ENCODE data around the gene P4HA3.

The P4HA3 gene

DNA sequence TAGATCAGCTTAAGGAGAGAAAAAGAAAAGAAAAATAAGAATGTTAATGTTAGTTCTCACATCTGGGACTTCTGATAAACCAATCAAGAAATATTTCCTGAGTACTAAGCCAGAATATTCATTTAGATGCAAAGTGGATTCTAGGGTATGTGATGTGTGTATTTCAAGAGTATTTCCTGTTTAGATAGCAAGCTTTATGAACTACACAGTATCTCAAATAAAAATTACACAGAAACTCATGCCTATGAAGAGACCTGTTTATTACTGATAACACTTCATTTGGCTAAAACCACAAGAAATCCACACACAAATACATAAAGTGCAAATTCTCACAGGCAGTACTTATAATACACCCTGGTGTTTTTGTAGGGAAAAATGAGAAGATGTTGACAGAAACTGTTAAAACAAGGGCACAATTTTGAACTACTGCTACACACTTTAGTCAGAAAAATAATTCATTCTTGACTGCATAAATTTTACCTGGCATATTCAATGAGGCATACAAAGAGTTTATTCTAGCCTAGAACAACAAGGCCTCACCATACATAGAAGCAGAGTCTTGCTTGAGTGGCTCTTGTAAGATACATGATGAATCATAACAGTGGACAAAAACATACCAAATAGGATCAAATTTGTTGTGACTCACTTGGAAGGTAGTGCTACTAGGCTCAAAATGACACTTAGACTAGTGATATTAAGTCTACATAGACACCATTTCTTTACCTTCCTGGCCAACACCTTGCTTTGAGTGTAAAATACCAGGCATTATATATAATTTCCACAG lies 18.8 kb upstream of the P4HA3 start:
- H3K4me1 ChIP-seq (ENCODE audit: control insufficient read depth, insufficient read depth, low read length), result peaks cover 34% of the 10 kb centered on the region
- no peak overlapping the region for H3K4me3 ChIP-seq (ENCODE audit: low read length)
- no peaks in the 10 kb centered on the region for H3K27me3 ChIP-seq (ENCODE audit: control insufficient read depth, insufficient read depth, low read length)
- peak overlapping the region; percentile 13 for H3K4me2 ChIP-seq (ENCODE audit: low read length)
- H3K9me3 ChIP-seq (replicated peaks; ENCODE audit: low read length), result no peaks in the 10 kb centered on the region
- peak overlapping the region; percentile 5 for H3K9ac ChIP-seq (ENCODE audit: low read depth, low read length)
- H3K36me3 ChIP-seq (ENCODE audit: insufficient read depth, low read length), result peaks cover 10% of the 10 kb centered on the region

DNA sequence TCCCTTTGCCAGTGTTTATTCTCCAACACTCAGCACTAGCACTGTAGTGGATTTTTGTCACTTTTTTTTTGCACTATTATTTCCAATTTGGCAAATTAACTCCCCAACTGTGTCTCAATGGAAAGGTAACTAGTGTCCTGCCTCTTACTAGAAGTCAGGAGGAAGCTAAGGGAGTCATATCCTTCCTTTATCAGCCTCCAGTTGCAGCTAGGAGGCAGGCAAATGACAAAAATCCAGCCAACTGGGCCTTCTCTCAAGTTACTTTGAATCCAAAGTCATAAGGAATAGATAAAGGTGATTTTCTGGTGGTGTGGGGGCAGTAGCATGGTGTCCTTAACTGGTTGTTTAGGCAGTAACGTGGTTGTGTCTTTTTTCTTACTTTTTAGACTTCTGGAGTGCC lies 15.6 kb upstream of the P4HA3 start:
- no peak overlapping the region for H3K4me3 ChIP-seq (ENCODE audit: low read length)
- H3K9me3 ChIP-seq (replicated peaks; ENCODE audit: low read length), result no peaks in the 10 kb centered on the region
- no peak overlapping the region for H3K4me2 ChIP-seq (ENCODE audit: low read length)
- H3K27me3 ChIP-seq (ENCODE audit: control insufficient read depth, insufficient read depth, low read length), result no peaks in the 10 kb centered on the region
- no peak overlapping the region for H3K9ac ChIP-seq (ENCODE audit: low read depth, low read length)
- peaks cover 46% of the 10 kb centered on the region for H3K4me1 ChIP-seq (ENCODE audit: control insufficient read depth, insufficient read depth, low read length)
- H3K36me3 ChIP-seq (ENCODE audit: insufficient read depth, low read length), result peaks cover 5% of the 10 kb centered on the region

DNA sequence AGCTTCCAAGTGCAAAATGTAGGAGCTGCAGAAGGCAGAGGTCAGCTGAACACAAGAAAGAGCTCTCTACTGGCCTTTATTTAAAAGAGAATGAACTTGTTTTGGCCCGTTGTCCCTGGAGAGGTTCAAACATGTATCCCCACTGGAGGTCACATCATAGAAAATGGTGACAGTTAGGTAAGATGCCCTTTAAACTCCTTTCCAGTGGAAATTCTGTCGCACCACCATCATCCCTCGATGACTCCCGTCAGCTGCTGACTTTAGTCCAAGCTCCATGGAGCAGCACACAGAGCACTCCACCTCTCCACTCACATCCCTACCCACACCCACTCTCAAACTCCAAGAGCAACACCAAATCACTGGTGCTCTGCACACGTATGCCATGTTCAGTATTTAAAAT lies 15.2 kb upstream of the P4HA3 start:
- H3K9me3 ChIP-seq (replicated peaks; ENCODE audit: low read length), result no peaks in the 10 kb centered on the region
- no peak overlapping the region for H3K9ac ChIP-seq (ENCODE audit: low read depth, low read length)
- H3K36me3 ChIP-seq (ENCODE audit: insufficient read depth, low read length), result peaks cover 1% of the 10 kb centered on the region
- no peak overlapping the region for H3K4me3 ChIP-seq (ENCODE audit: low read length)
- no peak overlapping the region for H3K4me2 ChIP-seq (ENCODE audit: low read length)
- H3K27me3 ChIP-seq (ENCODE audit: control insufficient read depth, insufficient read depth, low read length), result no peaks in the 10 kb centered on the region
- peaks cover 50% of the 10 kb centered on the region for H3K4me1 ChIP-seq (ENCODE audit: control insufficient read depth, insufficient read depth, low read length)

DNA sequence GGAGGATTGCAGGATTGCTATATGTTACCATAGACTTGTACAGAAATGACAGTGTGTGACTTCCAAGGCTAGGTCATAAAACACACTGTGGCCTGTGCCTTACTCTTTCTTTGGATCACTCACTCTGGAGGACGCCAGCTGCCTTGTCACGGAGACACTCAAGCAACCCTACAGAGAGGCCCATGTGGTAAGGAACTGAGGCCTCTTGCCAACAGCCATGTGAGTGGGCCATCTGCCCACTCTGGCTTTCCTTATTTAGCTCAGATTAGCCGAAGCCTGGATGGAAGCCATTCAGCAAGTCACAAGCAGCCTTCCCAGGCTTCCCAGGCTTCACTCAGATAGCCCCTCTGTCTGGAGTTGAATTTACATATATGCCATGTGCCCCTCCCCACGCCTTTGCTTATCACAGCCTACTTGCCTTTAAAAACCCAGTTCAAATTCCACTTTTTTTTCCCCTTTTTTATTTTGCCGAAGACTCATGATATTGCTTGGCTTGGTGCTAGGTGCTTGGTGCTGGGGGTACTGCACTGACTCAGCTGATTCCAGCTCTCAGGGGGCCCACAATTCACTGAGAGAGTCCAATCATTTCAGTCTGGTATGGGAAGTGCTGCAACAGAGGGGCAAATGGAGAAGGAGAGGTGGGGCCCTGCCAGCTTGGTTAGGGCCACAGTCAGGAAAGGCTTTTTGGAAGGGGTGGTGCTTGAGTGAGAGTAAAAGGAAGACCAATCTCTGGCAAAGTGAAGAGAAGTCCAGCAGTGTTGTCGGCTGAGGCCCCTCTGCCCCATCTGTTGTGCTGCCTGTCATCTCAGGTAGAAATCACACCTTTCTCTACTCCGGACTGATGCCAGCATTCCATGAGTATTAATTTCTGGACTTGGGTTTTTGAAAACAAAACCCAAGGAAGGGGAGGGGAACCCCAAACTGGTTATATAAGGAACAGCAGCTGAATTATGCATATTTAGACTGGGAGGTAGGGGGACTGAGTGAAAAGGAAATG lies 14.5 kb upstream of the P4HA3 start:
- Histone ChIP-seq H3K9me3 (replicated peaks; ENCODE audit: low read length) (no peaks in the 10 kb centered on the region), H3K27me3 (ENCODE audit: control insufficient read depth, insufficient read depth, low read length) (no peaks in the 10 kb centered on the region), H3K4me1 (ENCODE audit: control insufficient read depth, insufficient read depth, low read length) (peaks cover 52% of the 10 kb centered on the region), H3K9ac (ENCODE audit: low read depth, low read length) (peak overlapping the region; percentile 28), H3K4me2 (ENCODE audit: low read length) (no peak overlapping the region), H3K4me3 (ENCODE audit: low read length) (no peak overlapping the region), H3K36me3 (ENCODE audit: insufficient read depth, low read length) (no peaks in the 10 kb centered on the region)

DNA sequence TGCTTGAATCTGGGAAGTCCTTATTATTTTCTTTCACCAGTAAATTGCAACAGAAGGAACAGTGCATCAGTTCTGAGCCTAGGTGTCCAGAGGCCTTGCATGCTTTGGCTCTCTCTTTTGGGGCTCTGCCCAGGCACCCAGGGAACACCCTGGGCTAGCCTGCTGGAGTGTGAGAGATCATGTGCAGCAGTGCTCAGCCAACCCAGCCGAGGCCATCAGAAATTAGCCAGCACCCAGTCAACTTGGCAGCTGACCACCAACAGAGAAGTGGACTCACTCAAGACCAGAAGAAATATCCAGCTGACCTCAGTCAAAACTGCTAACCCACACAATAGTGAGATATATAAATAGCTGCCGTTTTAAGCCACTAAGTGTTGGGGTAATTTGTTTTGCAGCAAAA lies 11.2 kb upstream of the P4HA3 start:
- Histone ChIP-seq H3K4me2 (ENCODE audit: low read length) (no peak overlapping the region), H3K27me3 (ENCODE audit: control insufficient read depth, insufficient read depth, low read length) (no peaks in the 10 kb centered on the region), H3K9ac (ENCODE audit: low read depth, low read length) (no peak overlapping the region), H3K4me3 (ENCODE audit: low read length) (no peak overlapping the region), H3K4me1 (ENCODE audit: control insufficient read depth, insufficient read depth, low read length) (peaks cover 61% of the 10 kb centered on the region), H3K9me3 (replicated peaks; ENCODE audit: low read length) (no peaks in the 10 kb centered on the region), H3K36me3 (ENCODE audit: insufficient read depth, low read length) (no peaks in the 10 kb centered on the region)

DNA sequence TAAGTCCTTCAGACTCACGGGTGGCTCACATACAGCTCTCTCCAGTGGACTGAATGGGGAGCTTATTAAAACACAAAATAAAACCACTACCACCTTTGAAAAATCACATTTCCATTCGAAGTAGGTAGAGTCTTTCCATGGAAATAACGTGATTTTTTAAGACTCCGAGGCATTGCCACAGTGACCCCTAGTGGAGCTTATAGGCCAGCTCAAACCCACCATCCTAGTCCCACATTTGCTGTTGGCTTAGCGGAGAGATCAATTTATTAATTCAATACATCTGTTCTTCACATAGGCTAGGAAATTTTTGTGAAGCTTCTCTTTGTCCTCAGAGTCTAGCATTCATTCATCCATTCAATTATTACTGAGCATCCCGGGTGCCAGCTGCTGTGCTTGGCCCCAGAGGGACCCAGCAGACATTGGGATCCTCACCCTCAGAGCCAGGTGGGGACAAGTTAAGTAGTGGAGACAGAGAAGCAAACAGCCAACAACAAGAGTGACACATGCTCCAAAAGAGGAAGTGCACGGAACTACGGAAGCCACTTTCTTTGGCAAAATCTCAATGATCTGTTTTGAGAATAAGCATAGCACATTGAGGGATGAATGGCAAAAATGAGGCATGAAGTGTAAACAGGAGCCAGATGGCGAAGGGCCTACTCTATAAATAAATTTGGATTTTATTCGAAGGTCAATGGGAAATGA lies 10.2 kb upstream of the P4HA3 start:
- H3K9me3 ChIP-seq (replicated peaks; ENCODE audit: low read length), result peaks cover 3% of the 10 kb centered on the region
- H3K4me3 ChIP-seq (ENCODE audit: low read length), result no peak overlapping the region
- H3K27me3 ChIP-seq (ENCODE audit: control insufficient read depth, insufficient read depth, low read length), result no peaks in the 10 kb centered on the region
- H3K9ac ChIP-seq (ENCODE audit: low read depth, low read length), result peak overlapping the region; percentile 47
- H3K36me3 ChIP-seq (ENCODE audit: insufficient read depth, low read length), result no peaks in the 10 kb centered on the region
- no peak overlapping the region for H3K4me2 ChIP-seq (ENCODE audit: low read length)
- peaks cover 62% of the 10 kb centered on the region for H3K4me1 ChIP-seq (ENCODE audit: control insufficient read depth, insufficient read depth, low read length)

DNA sequence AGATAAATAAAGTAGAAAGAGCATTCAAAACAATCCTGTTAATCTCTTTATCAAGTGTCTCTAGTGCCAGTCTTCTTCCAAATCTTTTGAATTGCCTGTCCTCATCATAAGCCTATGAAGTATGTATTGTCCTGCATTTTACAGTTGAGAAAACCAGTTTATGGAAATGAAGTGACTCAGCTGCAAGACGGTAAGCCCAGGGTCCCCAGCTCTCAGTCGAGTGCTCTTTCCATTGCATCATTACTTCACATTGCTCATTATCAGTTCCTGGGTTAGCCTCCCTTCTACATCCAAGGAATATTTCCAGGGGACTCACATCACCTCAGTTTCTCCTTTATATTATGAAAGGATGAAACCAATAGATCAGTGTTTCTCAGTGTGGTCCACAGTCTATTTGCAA lies 9.1 kb upstream of the P4HA3 start:
- H3K27me3 ChIP-seq (ENCODE audit: control insufficient read depth, insufficient read depth, low read length), result no peaks in the 10 kb centered on the region
- H3K4me1 ChIP-seq (ENCODE audit: control insufficient read depth, insufficient read depth, low read length), result peaks cover 51% of the 10 kb centered on the region
- H3K9me3 ChIP-seq (replicated peaks; ENCODE audit: low read length), result peaks cover 9% of the 10 kb centered on the region
- H3K4me3 ChIP-seq (ENCODE audit: low read length), result no peak overlapping the region
- no peak overlapping the region for H3K4me2 ChIP-seq (ENCODE audit: low read length)
- no peaks in the 10 kb centered on the region for H3K36me3 ChIP-seq (ENCODE audit: insufficient read depth, low read length)
- H3K9ac ChIP-seq (ENCODE audit: low read depth, low read length), result no peak overlapping the region

DNA sequence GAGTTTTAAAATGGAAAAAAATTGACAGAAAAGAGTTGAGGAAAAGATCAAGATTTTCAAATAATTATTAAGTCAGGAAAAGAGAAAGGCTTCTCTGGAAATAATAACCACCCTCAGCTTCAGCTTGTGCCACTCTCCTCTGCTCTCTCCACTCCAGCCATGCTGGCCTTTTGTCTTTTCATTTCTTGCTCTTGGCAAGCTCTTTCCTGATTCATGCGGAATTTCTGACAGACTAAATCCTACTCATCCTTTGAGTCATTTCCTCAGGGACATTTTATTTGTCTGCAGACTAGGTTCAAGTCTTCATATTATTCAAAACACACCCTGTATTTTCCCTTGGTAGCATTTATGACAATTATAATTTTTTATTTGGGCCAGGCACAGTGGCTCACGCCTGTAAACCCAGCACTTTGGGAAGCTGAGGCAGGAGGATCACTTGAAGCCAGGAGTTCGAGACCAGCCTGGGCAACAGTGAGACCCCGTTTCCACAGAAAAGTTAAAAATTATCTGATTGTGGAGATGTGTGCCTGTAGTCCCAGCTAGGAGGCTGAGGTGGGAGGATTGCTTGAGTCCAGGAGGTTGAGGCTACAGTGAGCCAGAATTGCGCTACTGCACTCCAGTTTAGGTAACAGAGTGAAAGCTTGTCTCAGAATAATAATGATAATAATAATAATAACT lies 7.8 kb upstream of the P4HA3 start:
- Histone ChIP-seq H3K4me1 (ENCODE audit: control insufficient read depth, insufficient read depth, low read length) (peaks cover 47% of the 10 kb centered on the region), H3K36me3 (ENCODE audit: insufficient read depth, low read length) (no peaks in the 10 kb centered on the region), H3K9ac (ENCODE audit: low read depth, low read length) (peak overlapping the region; percentile 83), H3K9me3 (replicated peaks; ENCODE audit: low read length) (peaks cover 9% of the 10 kb centered on the region), H3K4me2 (ENCODE audit: low read length) (peak overlapping the region; percentile 56), H3K4me3 (ENCODE audit: low read length) (no peak overlapping the region), H3K27me3 (ENCODE audit: control insufficient read depth, insufficient read depth, low read length) (no peaks in the 10 kb centered on the region)

DNA sequence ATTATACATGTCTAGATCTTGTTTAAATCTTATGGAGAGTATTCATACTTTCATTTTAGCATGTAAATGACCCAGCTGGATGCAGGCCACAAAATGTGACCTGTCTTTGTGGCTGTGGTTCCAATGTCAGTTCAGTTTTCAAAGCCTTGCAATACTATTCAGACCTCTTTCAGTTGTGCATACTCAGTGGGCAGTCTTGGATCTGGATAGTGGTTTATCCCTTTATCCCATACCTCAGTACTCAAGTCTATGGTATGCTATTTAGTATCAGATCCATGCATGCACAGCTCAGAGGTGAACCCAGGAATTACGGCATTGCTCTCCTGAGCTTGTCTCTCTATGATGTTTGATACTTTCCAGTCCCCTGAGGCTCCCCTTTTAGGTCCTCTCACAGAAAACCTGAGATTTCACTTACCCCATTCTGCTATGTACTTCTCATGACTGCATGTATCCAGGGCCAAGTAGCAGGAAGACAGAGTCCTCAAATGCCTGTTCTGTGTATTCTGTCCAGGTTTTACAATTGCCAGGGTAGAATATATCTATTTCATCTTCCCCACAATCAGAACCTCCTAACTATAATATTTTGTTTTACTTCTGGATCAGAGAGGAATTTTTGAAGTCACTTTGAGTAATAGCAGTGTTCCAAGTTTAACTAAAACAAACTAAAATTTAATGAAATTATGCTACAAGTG lies 6.9 kb upstream of the P4HA3 start:
- H3K4me2 ChIP-seq (ENCODE audit: low read length), result peak overlapping the region; percentile 56
- no peaks in the 10 kb centered on the region for H3K27me3 ChIP-seq (ENCODE audit: control insufficient read depth, insufficient read depth, low read length)
- H3K4me1 ChIP-seq (ENCODE audit: control insufficient read depth, insufficient read depth, low read length), result peaks cover 47% of the 10 kb centered on the region
- H3K4me3 ChIP-seq (ENCODE audit: low read length), result no peak overlapping the region
- no peaks in the 10 kb centered on the region for H3K36me3 ChIP-seq (ENCODE audit: insufficient read depth, low read length)
- peak overlapping the region; percentile 83 for H3K9ac ChIP-seq (ENCODE audit: low read depth, low read length)
- peaks cover 9% of the 10 kb centered on the region for H3K9me3 ChIP-seq (replicated peaks; ENCODE audit: low read length)

DNA sequence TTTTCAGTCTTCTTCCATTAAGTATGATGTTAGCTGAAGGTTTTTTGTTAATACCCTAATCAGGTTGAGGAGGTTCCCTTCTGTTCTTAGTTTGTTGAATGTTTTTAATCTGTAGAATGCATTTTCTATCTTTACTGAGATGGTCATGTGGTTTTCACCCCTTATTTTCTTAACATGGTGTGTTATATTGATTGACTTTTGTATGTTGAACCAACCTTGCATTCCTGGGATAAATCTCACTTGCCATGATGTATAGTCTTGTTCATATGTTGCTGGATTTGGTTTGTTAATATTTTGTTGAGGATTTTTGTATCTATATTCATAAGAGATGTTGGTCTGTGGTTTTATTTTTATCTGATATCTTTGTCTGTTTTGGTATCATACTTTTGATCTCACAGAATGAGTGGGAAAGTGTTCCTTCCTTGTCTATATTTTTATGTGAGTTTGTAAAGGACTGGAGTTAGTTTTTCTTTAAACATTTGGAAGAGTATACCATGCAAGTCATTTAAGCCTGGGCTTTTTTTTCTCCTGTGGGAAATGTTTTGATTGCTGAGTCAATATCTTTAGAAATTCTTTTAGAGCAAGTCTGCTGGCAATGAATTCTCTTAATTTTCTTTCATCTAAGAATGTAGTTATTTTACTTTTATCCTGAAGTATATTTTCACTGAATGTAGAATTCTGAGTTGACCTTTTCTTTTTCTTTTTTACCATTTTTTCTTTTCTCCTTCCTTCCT lies 5.5 kb upstream of the P4HA3 start:
- peak overlapping the region; percentile 48 for H3K9ac ChIP-seq (ENCODE audit: low read depth, low read length)
- H3K27me3 ChIP-seq (ENCODE audit: control insufficient read depth, insufficient read depth, low read length), result no peaks in the 10 kb centered on the region
- no peak overlapping the region for H3K4me2 ChIP-seq (ENCODE audit: low read length)
- H3K4me3 ChIP-seq (ENCODE audit: low read length), result no peak overlapping the region
- H3K4me1 ChIP-seq (ENCODE audit: control insufficient read depth, insufficient read depth, low read length), result peaks cover 37% of the 10 kb centered on the region
- peaks cover 9% of the 10 kb centered on the region for H3K9me3 ChIP-seq (replicated peaks; ENCODE audit: low read length)
- no peaks in the 10 kb centered on the region for H3K36me3 ChIP-seq (ENCODE audit: insufficient read depth, low read length)

All from skeletal muscle satellite cell (primary cell).